ENCODE results near the gene MUC3A. TPM values are rescaled to one million over a fixed set of nuclear protein-coding genes. Genes with fewer than 3 reads are reported as not detected.

MUC3A gene
- total RNA-seq, 4 donors from 2014 or later, result not detected

- Histone ChIP-seq H3K4me3 (no peak overlapping the region), H3K9me3 (no peaks in the 10 kb centered on the region), H3K27ac (no peak overlapping the region), H3K4me1 (no peaks in the 10 kb centered on the region), H3K27me3 (peaks cover 33% of the 10 kb centered on the region), H3K36me3 (no peaks in the 10 kb centered on the region)
- TF ChIP-seq POLR2AphosphoS5 (IDR thresholded peaks at IDR 0.05) (no peak), CTCF (IDR thresholded peaks at IDR 0.05) (no peak), POLR2A (IDR thresholded peaks at IDR 0.05) (no peak), EP300 (IDR thresholded peaks at IDR 0.05) (no peak)
- 53% methylated on average over 15 of the region's 15 CpGs for WGBS
- no peak for DNase-seq (ENCODE audit: low spot score in 2 of 2)
Measured at GRCh38 chr7:100949933-100950443, 654 bp downstream of the MUC3A start.

GRCh38 chr7:100951172-100951571, 1.8 kb downstream of the MUC3A start:
- no peak for DNase-seq (ENCODE audit: low spot score in 2 of 2)
- 42% methylated on average over 6 of the region's 6 CpGs for WGBS
- no peaks in the 10 kb centered on the region for H3K9me3 ChIP-seq
- no peaks in the 10 kb centered on the region for H3K4me1 ChIP-seq
- H3K36me3 ChIP-seq, result no peaks in the 10 kb centered on the region
- peaks cover 33% of the 10 kb centered on the region for H3K27me3 ChIP-seq
- no peak overlapping the region for H3K4me3 ChIP-seq
- no peak overlapping the region for H3K27ac ChIP-seq
- TF ChIP-seq CTCF (IDR thresholded peaks at IDR 0.05), result no peak
- no peak for TF ChIP-seq POLR2A (IDR thresholded peaks at IDR 0.05)
- TF ChIP-seq POLR2AphosphoS5 (IDR thresholded peaks at IDR 0.05), result no peak
- TF ChIP-seq EP300 (IDR thresholded peaks at IDR 0.05), result no peak

GRCh38 chr7:100951888-100952560, 2.7 kb downstream of the MUC3A start:
- Histone ChIP-seq H3K36me3 (no peaks in the 10 kb centered on the region), H3K4me1 (no peaks in the 10 kb centered on the region), H3K4me3 (no peak overlapping the region), H3K27ac (no peak overlapping the region), H3K27me3 (peaks cover 33% of the 10 kb centered on the region), H3K9me3 (no peaks in the 10 kb centered on the region)
- no peak for TF ChIP-seq POLR2A (IDR thresholded peaks at IDR 0.05)
- TF ChIP-seq CTCF (IDR thresholded peaks at IDR 0.05), result no peak
- TF ChIP-seq POLR2AphosphoS5 (IDR thresholded peaks at IDR 0.05), result no peak
- WGBS, result 78% methylated on average over 15 of the region's 15 CpGs
- no peak for DNase-seq (ENCODE audit: low spot score in 2 of 2)

- no peak for DNase-seq (ENCODE audit: low spot score in 2 of 2)
- H3K27me3 ChIP-seq, result peaks cover 33% of the 10 kb centered on the region
- H3K27ac ChIP-seq, result no peak overlapping the region
- H3K36me3 ChIP-seq, result no peaks in the 10 kb centered on the region
- 56% methylated on average over 2 of the region's 2 CpGs for WGBS
- H3K9me3 ChIP-seq, result no peaks in the 10 kb centered on the region
- H3K4me3 ChIP-seq, result no peak overlapping the region
- TF ChIP-seq POLR2A (IDR thresholded peaks at IDR 0.05), result no peak
- H3K4me1 ChIP-seq, result no peaks in the 10 kb centered on the region
Measured at GRCh38 chr7:100952641-100953040, 3.3 kb downstream of the MUC3A start.

- TF ChIP-seq POLR2A (IDR thresholded peaks at IDR 0.05) (no peak), POLR2AphosphoS5 (IDR thresholded peaks at IDR 0.05) (no peak), CTCF (IDR thresholded peaks at IDR 0.05) (no peak), EP300 (IDR thresholded peaks at IDR 0.05) (no peak)
- peaks cover 21% of the 10 kb centered on the region for H3K27me3 ChIP-seq
- H3K9me3 ChIP-seq, result no peaks in the 10 kb centered on the region
- WGBS, result 63% methylated on average over 12 of the region's 12 CpGs
- H3K4me1 ChIP-seq, result no peaks in the 10 kb centered on the region
- no peaks in the 10 kb centered on the region for H3K36me3 ChIP-seq
- H3K27ac ChIP-seq, result no peak overlapping the region
- no peak for DNase-seq (ENCODE audit: low spot score in 2 of 2)
- H3K4me3 ChIP-seq, result no peak overlapping the region
Measured at GRCh38 chr7:100957832-100958421, 8.6 kb downstream of the MUC3A start.
